Loucy (cell line): ENCODE measurements around the gene CTNND2.

Experiments used
- H2AFZ ChIP-seq: fragments of 200-600 bp; sonication (generic); 2 replicates; pipeline ENCODE4 v1.6.0; 2016; ENCODE audit warnings: antibody characterized with exemption, mild to moderate bottlenecking, low read length, moderate library complexity
- H3F3A ChIP-seq: fragments of 200-600 bp; 2 replicates; pipeline ENCODE4 v1.6.0; 2016; ENCODE audit warnings: antibody characterized with exemption, low read depth, mild to moderate bottlenecking
- H3K27me3 ChIP-seq: fragments of 200-600 bp; sonication (generic); 2 replicates; pipeline ENCODE4 v1.6.1; 2014; ENCODE audit warnings: low read length, mild to moderate bottlenecking; ENCODE audit not compliant: insufficient read depth, poor library complexity, severe bottlenecking
- H3K36me3 ChIP-seq: fragments of 200-600 bp; sonication (generic); 2 replicates; pipeline ENCODE4 v1.6.1; 2016; ENCODE audit warnings: low read length; ENCODE audit not compliant: insufficient read depth
- H3K4me1 ChIP-seq: fragments of 200-600 bp; sonication (generic); 2 replicates; pipeline ENCODE4 v1.5.1; 2014; ENCODE audit warnings: low read length, mild to moderate bottlenecking; ENCODE audit not compliant: insufficient read depth, poor library complexity, severe bottlenecking
- H3K4me2 ChIP-seq: fragments of 200-600 bp; sonication (generic); 2 replicates; pipeline ENCODE4 v1.6.0; 2014; ENCODE audit warnings: antibody characterized with exemption, low read length, low read depth, mild to moderate bottlenecking; ENCODE audit not compliant: poor library complexity, severe bottlenecking
- H3K4me3 ChIP-seq: fragments of 200-600 bp; sonication (generic); 2 replicates; pipeline ENCODE4 v1.5.1; 2014; ENCODE audit warnings: low read length, mild to moderate bottlenecking, mixed read lengths; ENCODE audit not compliant: poor library complexity, severe bottlenecking
- H3K79me2 ChIP-seq: fragments of 200-600 bp; sonication (generic); 2 replicates; pipeline ENCODE4 v1.6.1; 2014; ENCODE audit warnings: low read length; ENCODE audit not compliant: insufficient read depth
- H3K9ac ChIP-seq: fragments of 200-600 bp; sonication (generic); 2 replicates; pipeline ENCODE4 v1.6.0; 2014; ENCODE audit warnings: mild to moderate bottlenecking, low read depth, low read length, moderate library complexity; ENCODE audit not compliant: poor library complexity, severe bottlenecking
- H3K9me2 ChIP-seq: fragments of 200-600 bp; sonication (generic); replicated peaks from 2 replicates; pipeline ENCODE4 v1.6.1; 2016; ENCODE audit warnings: low read depth, low read length, mixed read lengths
- H3K9me3 ChIP-seq: fragments of 200-600 bp; sonication (generic); 2 replicates; pipeline ENCODE4 v1.6.1; 2014; ENCODE audit warnings: mild to moderate bottlenecking, antibody characterized with exemption, low read length, low read depth; ENCODE audit not compliant: insufficient read depth
- H4K20me1 ChIP-seq: fragments of 200-600 bp; sonication (generic); 2 replicates; pipeline ENCODE4 v1.6.0; 2014; ENCODE audit warnings: antibody characterized with exemption, low read length, mild to moderate bottlenecking; ENCODE audit not compliant: insufficient read depth, poor library complexity, severe bottlenecking
- EZH2phosphoT487 ChIP-seq: fragments of 200-600 bp; IDR thresholded peaks from 2 replicates; pipeline ENCODE4 v1.6.1; 2018; ENCODE audit warnings: antibody characterized with exemption, mild to moderate bottlenecking, moderate library complexity, borderline replicate concordance
- TF ChIP-seq, protein P1 (sequence below): fragments of 200-600 bp; sonication (generic); conservative IDR thresholded peaks from 2 replicates; pipeline ENCODE4 v1.5.1; 2014; ENCODE audit warnings: mild to moderate bottlenecking, antibody characterized with exemption, low read length

Gene CTNND2

DNA sequence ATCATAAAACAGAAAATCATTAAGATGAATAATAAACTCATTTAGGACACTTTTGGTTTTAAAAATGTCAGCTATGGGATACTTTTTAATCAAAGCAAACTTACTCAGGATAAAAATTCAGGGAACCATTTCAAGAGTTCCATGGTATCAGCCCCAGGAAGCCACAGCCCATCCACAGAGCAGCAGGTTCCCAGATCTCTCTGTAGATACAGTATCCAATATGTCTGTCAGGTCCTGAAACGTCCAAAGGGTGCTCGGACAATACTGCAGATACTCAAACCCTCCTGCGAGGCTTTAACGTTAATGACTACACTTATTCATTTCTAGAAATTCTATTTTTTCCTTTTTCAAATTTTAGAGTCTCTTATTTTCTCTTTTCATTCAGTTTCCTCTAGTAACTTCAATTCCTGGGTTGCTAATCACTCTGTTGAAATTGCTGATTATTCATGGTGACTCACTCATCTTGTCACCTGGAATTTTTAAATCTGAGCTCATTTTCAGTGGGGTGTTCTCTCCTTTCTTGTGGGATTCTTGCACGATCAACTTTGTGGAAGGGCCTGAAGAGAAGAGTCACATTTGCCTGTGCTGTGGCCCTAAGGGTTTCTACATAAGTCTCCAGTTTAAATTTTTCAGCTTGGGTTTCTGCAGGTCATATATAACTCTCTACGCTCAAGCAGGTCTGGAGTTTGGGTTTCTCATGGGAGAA lies 435.8 kb downstream of the CTNND2 start:
- no peaks in the 10 kb centered on the region for H3K4me1 ChIP-seq
- no peak overlapping the region for H3K4me3 ChIP-seq
- no peak overlapping the region for H3K4me2 ChIP-seq
- H3F3A ChIP-seq, result no peaks in the 10 kb centered on the region
- H3K79me2 ChIP-seq, result no peaks in the 10 kb centered on the region
- no peak for TF ChIP-seq EZH2phosphoT487
- TF ChIP-seq, protein P1, sequence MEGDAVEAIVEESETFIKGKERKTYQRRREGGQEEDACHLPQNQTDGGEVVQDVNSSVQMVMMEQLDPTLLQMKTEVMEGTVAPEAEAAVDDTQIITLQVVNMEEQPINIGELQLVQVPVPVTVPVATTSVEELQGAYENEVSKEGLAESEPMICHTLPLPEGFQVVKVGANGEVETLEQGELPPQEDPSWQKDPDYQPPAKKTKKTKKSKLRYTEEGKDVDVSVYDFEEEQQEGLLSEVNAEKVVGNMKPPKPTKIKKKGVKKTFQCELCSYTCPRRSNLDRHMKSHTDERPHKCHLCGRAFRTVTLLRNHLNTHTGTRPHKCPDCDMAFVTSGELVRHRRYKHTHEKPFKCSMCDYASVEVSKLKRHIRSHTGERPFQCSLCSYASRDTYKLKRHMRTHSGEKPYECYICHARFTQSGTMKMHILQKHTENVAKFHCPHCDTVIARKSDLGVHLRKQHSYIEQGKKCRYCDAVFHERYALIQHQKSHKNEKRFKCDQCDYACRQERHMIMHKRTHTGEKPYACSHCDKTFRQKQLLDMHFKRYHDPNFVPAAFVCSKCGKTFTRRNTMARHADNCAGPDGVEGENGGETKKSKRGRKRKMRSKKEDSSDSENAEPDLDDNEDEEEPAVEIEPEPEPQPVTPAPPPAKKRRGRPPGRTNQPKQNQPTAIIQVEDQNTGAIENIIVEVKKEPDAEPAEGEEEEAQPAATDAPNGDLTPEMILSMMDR, result no peak
- no peaks in the 10 kb centered on the region for H4K20me1 ChIP-seq
- no peaks in the 10 kb centered on the region for H3K27me3 ChIP-seq
- H3K9me3 ChIP-seq, result no peaks in the 10 kb centered on the region
- no peak overlapping the region for H3K9ac ChIP-seq
- no peaks in the 10 kb centered on the region for H3K36me3 ChIP-seq
- no peaks in the 10 kb centered on the region for H3K9me2 ChIP-seq
- no peak overlapping the region for H2AFZ ChIP-seq

DNA sequence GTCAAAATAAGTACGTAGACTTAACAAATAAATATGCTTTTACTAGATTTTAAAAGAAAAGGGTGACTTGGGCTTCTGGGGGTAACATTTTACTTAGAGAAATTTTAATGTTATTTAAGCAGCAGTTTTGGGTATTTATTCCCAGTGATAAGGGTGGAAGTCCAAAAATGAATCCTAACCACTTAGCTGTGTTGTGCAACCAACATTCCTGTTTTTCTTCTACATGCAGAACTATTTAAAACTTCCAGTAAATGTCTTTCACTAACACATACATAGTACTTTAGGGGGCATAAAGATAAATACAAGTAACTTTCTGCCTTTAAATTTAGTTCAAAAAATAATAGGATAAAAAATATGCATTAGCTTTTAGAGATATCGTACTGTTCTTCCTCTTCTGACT lies 436.7 kb downstream of the CTNND2 start:
- Histone ChIP-seq H3K79me2 (no peaks in the 10 kb centered on the region), H3K9ac (no peak overlapping the region), H4K20me1 (no peaks in the 10 kb centered on the region), H3K4me2 (no peak overlapping the region), H3K9me3 (no peaks in the 10 kb centered on the region), H3F3A (no peaks in the 10 kb centered on the region), H3K9me2 (no peaks in the 10 kb centered on the region), H3K4me1 (no peaks in the 10 kb centered on the region), H2AFZ (no peak overlapping the region), H3K4me3 (no peak overlapping the region), H3K27me3 (no peaks in the 10 kb centered on the region), H3K36me3 (no peaks in the 10 kb centered on the region)
- no peak for TF ChIP-seq EZH2phosphoT487
- TF ChIP-seq, protein P1, result no peak

DNA sequence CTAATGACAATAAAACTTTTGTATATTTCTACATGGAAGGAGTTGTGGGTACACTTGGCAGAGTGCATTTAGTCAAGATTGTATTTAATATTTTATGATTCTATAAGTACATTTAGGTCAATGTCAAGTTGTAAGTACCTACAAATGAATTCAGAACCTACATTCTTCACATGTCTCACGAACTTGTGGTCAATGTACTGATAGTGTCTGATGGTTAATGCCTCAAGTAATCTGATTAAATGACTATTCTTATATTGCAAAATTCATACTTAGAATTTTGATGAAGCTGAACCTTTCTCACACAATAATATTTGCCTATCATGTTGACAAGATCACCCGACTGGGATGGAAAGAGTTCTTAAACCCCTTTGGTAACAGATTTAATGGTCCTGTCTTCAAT lies 444.5 kb downstream of the CTNND2 start:
- Histone ChIP-seq H3K9me3 (no peaks in the 10 kb centered on the region), H3K9ac (no peak overlapping the region), H3K79me2 (no peaks in the 10 kb centered on the region), H4K20me1 (no peaks in the 10 kb centered on the region), H3K36me3 (no peaks in the 10 kb centered on the region), H3K27me3 (no peaks in the 10 kb centered on the region), H3F3A (no peaks in the 10 kb centered on the region), H3K4me1 (no peaks in the 10 kb centered on the region), H3K9me2 (no peaks in the 10 kb centered on the region), H3K4me2 (no peak overlapping the region), H3K4me3 (no peak overlapping the region), H2AFZ (no peak overlapping the region)
- TF ChIP-seq, protein P1, result no peak
- TF ChIP-seq EZH2phosphoT487, result no peak
